B cell (primary cell): ENCODE data around the gene MYH7. TPM values are rescaled to one million over a fixed set of nuclear protein-coding genes. Genes with fewer than 3 reads are reported as not detected.

ENCODE experiments used
- ATAC-seq: fragments of 200-7000 bp; cut with Tn5 transposase; one replicate; pipeline ENCODE4 v1.10.0; 2021; ENCODE audit warnings: low read depth, mild to moderate bottlenecking, moderate number of reproducible peaks, moderate library complexity
- CTCF ChIA-PET: fragments of 350-600 bp; sonication (Branson Sonifier 250); formaldehyde crosslinking; loops from one replicate; lab custom pipeline; 2021; ENCODE audit warnings: antibody characterized with exemption, inconsistent platforms; lab: Charles Lee
- POLR2A ChIA-PET: fragments of 350-600 bp; sonication (Branson Sonifier 250); formaldehyde crosslinking; loops from one replicate; lab custom pipeline; 2021; ENCODE audit warnings: antibody characterized with exemption; lab: Charles Lee
- DNase-seq: peaks from one replicate; pipeline ENCODE4 v3.0.0; 2013
- H2AFZ ChIP-seq: 2 replicates; pipeline ENCODE4 v1.6.1; 2012; ENCODE audit warnings: mild to moderate bottlenecking, low read depth, low read length; ENCODE audit not compliant: insufficient read depth, poor library complexity, severe bottlenecking
- H3K27ac ChIP-seq, 2 donors: 1 replicate in 1 of 2; 2 replicates in 1 of 2; pipeline ENCODE4 v1.5.1; 2012 to 2013; ENCODE audit warnings: low read length in 2 of 2, mild to moderate bottlenecking in 2 of 2, moderate library complexity in 1 of 2
- H3K27me3 ChIP-seq, 4 experiments: fragments of 200-600 bp in 1 of 4; sonication (generic) in 1 of 4; replicated peaks in 1 of 4; 1 replicate in 2 of 4; 2 replicates in 2 of 4; pipeline versions ENCODE4 v1.6.1 to v1.7.0; 2013 to 2016; ENCODE audit warnings: low read length in 3 of 4, mild to moderate bottlenecking in 2 of 4, mixed read lengths in 1 of 4, moderate library complexity in 1 of 4; ENCODE audit not compliant: insufficient read depth in 4 of 4, control insufficient read depth in 3 of 4; ENCODE audit errors: control extremely low read depth in 1 of 4
- H3K36me3 ChIP-seq, 2 experiments: replicated peaks in 1 of 2; 1 replicate in 1 of 2; 2 replicates in 1 of 2; pipeline versions ENCODE4 v1.6.1 to v1.7.1; 2013; ENCODE audit warnings: low read length in 1 of 2; ENCODE audit not compliant: insufficient read depth in 2 of 2, control insufficient read depth in 1 of 2; ENCODE audit errors: control extremely low read depth in 1 of 2, extremely low read depth in 1 of 2
- H3K4me1 ChIP-seq, 2 donors: fragments of 200-600 bp in 1 of 2; sonication (generic) in 1 of 2; 1 replicate in 1 of 2; 2 replicates in 1 of 2; pipeline versions ENCODE4 v1.5.1 to v1.6.1; 2013 to 2017; ENCODE audit warnings: low read length in 2 of 2; ENCODE audit not compliant: control insufficient read depth in 2 of 2, insufficient read depth in 2 of 2
- H3K4me2 ChIP-seq: replicated peaks from 2 replicates; pipeline ENCODE3; 2012; ENCODE audit warnings: mild to moderate bottlenecking, low read depth, low read length; ENCODE audit not compliant: poor library complexity, severe bottlenecking
- H3K4me3 ChIP-seq, 5 experiments: fragments of 200-600 bp in 1 of 5; sonication (generic) in 1 of 5; 1 replicate in 3 of 5; 2 replicates in 2 of 5; pipeline versions ENCODE4 v1.5.1 to v1.7.0; 2011 to 2016; ENCODE audit warnings: low read length in 4 of 5, mild to moderate bottlenecking in 4 of 5, low read depth in 2 of 5, control low read depth in 1 of 5, moderate library complexity in 1 of 5; ENCODE audit not compliant: insufficient read depth in 1 of 5; ENCODE audit errors: control extremely low read depth in 1 of 5, extremely low read depth in 1 of 5
- H3K79me2 ChIP-seq: fragments of 200-600 bp; sonication (generic); one replicate; pipeline ENCODE4 v1.6.0; 2016; ENCODE audit warnings: low read length; ENCODE audit not compliant: control insufficient read depth, insufficient read depth
- H3K9ac ChIP-seq: fragments of 200-600 bp; sonication (generic); 2 replicates; pipeline ENCODE4 v1.6.1; 2017; ENCODE audit warnings: mild to moderate bottlenecking, low read length, moderate library complexity
- H3K9me3 ChIP-seq, 3 donors: one replicate each; pipeline versions ENCODE4 v1.6.1 to v1.7.1; 2013; ENCODE audit warnings: low read length in 2 of 3; ENCODE audit not compliant: control insufficient read depth in 2 of 3, insufficient read depth in 1 of 3; ENCODE audit errors: control extremely low read depth in 1 of 3
- H4K20me1 ChIP-seq: 2 replicates; pipeline ENCODE4 v1.6.0; 2012; ENCODE audit warnings: mild to moderate bottlenecking, low read length; ENCODE audit not compliant: insufficient read depth, control insufficient read depth, poor library complexity, severe bottlenecking
- H3K27ac Mint-ChIP-seq: one replicate; pipeline ENCODE4 v1.8.0; 2021; ENCODE audit warnings: mixed read lengths
- H3K27me3 Mint-ChIP-seq: one replicate; pipeline ENCODE4 v1.8.0; 2021; ENCODE audit warnings: mixed read lengths
- H3K4me1 Mint-ChIP-seq: one replicate; pipeline ENCODE4 v1.8.0; 2021; ENCODE audit warnings: mixed read lengths
- H3K4me3 Mint-ChIP-seq: one replicate; pipeline ENCODE4 v1.8.0; 2021; ENCODE audit warnings: mixed read lengths
- H3K9me3 Mint-ChIP-seq: one replicate; pipeline ENCODE4 v1.8.0; 2022; ENCODE audit warnings: mixed read lengths; ENCODE audit not compliant: insufficient read depth
- CTCF ChIP-seq: fragments of 200-600 bp; IDR thresholded peaks from one replicate; pipeline ENCODE4 v1.8.0; 2022; ENCODE audit warnings: antibody characterized with exemption, mild to moderate bottlenecking
- EZH2 ChIP-seq: IDR thresholded peaks from 2 replicates; pipeline ENCODE4 v1.6.1; 2012; ENCODE audit warnings: borderline replicate concordance, low read depth, mild to moderate bottlenecking, moderate library complexity, low read length; ENCODE audit not compliant: insufficient read depth, poor library complexity, severe bottlenecking
- WGBS: methylation state at CpG from one replicate; pipeline ENCODE4 v1.1.5; 2013; ENCODE audit warnings: missing lambda C conversion rate; ENCODE audit not compliant: insufficient coverage; 5-methylcytosine and 5-hydroxymethylcytosine counted together
- intact Hi-C: fragments of 100-400 bp; cut with micrococcal nuclease; formaldehyde crosslinking; loops from one replicate; pipeline ENCODE4 v1.10.0; 2022
- polyA plus RNA-seq: library from polyadenylated mRNA; depleted of rRNA; stranded (reverse); fragments of >200 nt; gene quantifications from 2 replicates; pipeline ENCODE4 v1.2.3, GENCODE V29; 2012
- total RNA-seq, 2 donors: library from RNA; stranded (reverse); fragments of 120-200 nt in 1 of 2; gene quantifications; 1 replicate in 1 of 2; 2 replicates in 1 of 2; pipeline versions ENCODE4 v1.2.3 to v1.2.4, GENCODE V29; 2013 to 2022

MYH7 gene
- total and polyA plus RNA-seq, 2 donors (not counting 1 experiment from before 2014, with no cell fraction given): not detected

DNA sequence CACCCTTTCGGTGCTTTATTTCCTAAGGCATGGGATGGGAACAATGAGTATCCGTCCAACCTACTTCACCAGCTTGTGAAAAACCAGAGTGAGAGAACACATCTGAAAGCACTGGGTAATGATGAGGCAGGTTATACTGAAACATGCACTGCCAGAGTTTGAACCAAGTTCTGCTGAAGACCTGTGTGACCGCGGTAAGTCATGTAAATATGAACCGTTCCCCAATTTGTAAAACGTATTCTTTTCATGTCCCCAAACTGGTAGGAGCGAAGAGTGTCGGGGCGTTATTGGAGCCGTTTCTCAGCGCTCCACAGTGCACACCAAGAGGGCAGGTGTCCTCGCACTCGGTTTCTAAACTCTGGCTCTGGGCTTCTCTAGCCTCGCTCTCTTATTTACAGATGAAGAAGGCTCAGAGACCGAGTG, 33.3 kb upstream of the MYH7 start:
- peaks cover 7% of the 10 kb centered on the region for H3K4me1 Mint-ChIP-seq

More for the DNA sequence above, 33.3 kb upstream of the MYH7 start:
- no peak for TF ChIP-seq CTCF
- no peak for TF ChIP-seq EZH2
- intact Hi-C loops: loop anchor here (1.0 to 5.0 kb wide), 8 partner anchors 10 to 484 kb away; partner anchors contain the start of genes AP1G2, DHRS4, HOMEZ and PABPN1
- no peaks in the 10 kb centered on the region for H3K9me3 Mint-ChIP-seq
- peaks cover 0 to 6% (median 0%) of the 10 kb centered on the region in 3 donors for H3K9me3 ChIP-seq
- H3K4me1 ChIP-seq: peaks cover 11 to 15% of the 10 kb centered on the region in 2 donors
- ATAC-seq (no peak), DNase-seq (no peak)
- H3K27ac ChIP-seq: peak overlapping the region; percentile 72 to 86
- peaks cover 2 to 23% of the 10 kb centered on the region in 2 experiments for H3K36me3 ChIP-seq
- ChIA-PET POLR2A (no interaction called here), CTCF (interaction anchor here (0.9 to 1.8 kb wide), 3 partner anchors 11 to 94 kb away, joined by 4 to 8 read pairs (median 6); partner anchors contain the start of gene THTPA)
- peaks cover 6% of the 10 kb centered on the region for H4K20me1 ChIP-seq
- peak overlapping the region; percentile 52 to 94 (median 86) for H3K4me3 ChIP-seq
- peak overlapping the region; percentile 90 for H2AFZ ChIP-seq
- no peak overlapping the region for H3K27ac Mint-ChIP-seq
- no peak overlapping the region for H3K4me3 Mint-ChIP-seq
- H3K4me2 ChIP-seq: peak overlapping the region; percentile 68
- no peaks in the 10 kb centered on the region for H3K27me3 ChIP-seq
- peaks cover 7% of the 10 kb centered on the region for H3K27me3 Mint-ChIP-seq
- peak overlapping the region; percentile 59 for H3K9ac ChIP-seq
- peaks cover 18% of the 10 kb centered on the region for H3K79me2 ChIP-seq
- WGBS: 87% methylated on average over 13 of the region's 15 CpGs
